Measurements from ENCODE around the gene INTU. TPM values are rescaled to one million over a fixed set of nuclear protein-coding genes. Genes with fewer than 3 reads are reported as not detected.

INTU gene
- total RNA-seq, 1 donor from 2014 or later, result 21.9 TPM

GRCh38 chr4:127634181-127634580 lies 1.4 kb downstream of the INTU start:
- TF ChIP-seq EZH2 (IDR thresholded peaks at IDR 0.05; ENCODE audit: insufficient read depth, low read length) (no peak), CTCF (IDR thresholded peaks at IDR 0.05; ENCODE audit: insufficient read depth, low read depth, low read length) (no peak)
- Mint-ChIP-seq H3K4me1 (ENCODE audit: low read depth, unreplicated experiment) (peaks cover 35% of the 10 kb centered on the region), H3K9me3 (ENCODE audit: unreplicated experiment) (no peaks in the 10 kb centered on the region), H3K4me3 (ENCODE audit: unreplicated experiment) (peak overlapping the region; percentile 99), H3K27me3 (ENCODE audit: low read depth, unreplicated experiment) (no peaks in the 10 kb centered on the region), H3K27ac (ENCODE audit: unreplicated experiment) (peak overlapping the region; percentile 100), H3K36me3 (ENCODE audit: low read depth, unreplicated experiment) (no peaks in the 10 kb centered on the region)
- H3K9me3 ChIP-seq (ENCODE audit: insufficient read depth, low read depth, low read length), result no peaks in the 10 kb centered on the region
- peaks cover 29% of the 10 kb centered on the region for H3K79me2 ChIP-seq (ENCODE audit: insufficient read depth, low read length)
- H3K4me1 ChIP-seq (ENCODE audit: insufficient read depth, low read length), result peaks cover 4% of the 10 kb centered on the region
- H3K4me3 ChIP-seq (ENCODE audit: insufficient read depth, low read depth, low read length), result peak overlapping the region; percentile 93
- no peaks in the 10 kb centered on the region for H3K27me3 ChIP-seq (ENCODE audit: insufficient read depth, low read length)
- no peak for FAIRE-seq
- H3K27ac ChIP-seq (ENCODE audit: low read depth, low read length), result peak overlapping the region; percentile 86
- no peaks in the 10 kb centered on the region for H3K36me3 ChIP-seq (ENCODE audit: insufficient read depth, low read length)
- H4K20me1 ChIP-seq (ENCODE audit: insufficient read depth, low read length), result no peaks in the 10 kb centered on the region
- H3K9ac ChIP-seq (ENCODE audit: low read length), result no peak overlapping the region
- H2AFZ ChIP-seq (ENCODE audit: low read depth, low read length), result no peak overlapping the region
- DNase-seq (ENCODE audit: low read depth), result peak; percentile 84
- H3K4me2 ChIP-seq (ENCODE audit: low read length), result peak overlapping the region; percentile 91

- no peak overlapping the region for H3K4me3 ChIP-seq (ENCODE audit: insufficient read depth, low read depth, low read length)
- H3K9me3 Mint-ChIP-seq (ENCODE audit: unreplicated experiment), result no peaks in the 10 kb centered on the region
- no peaks in the 10 kb centered on the region for H3K4me1 ChIP-seq (ENCODE audit: insufficient read depth, low read length)
- H3K4me2 ChIP-seq (ENCODE audit: low read length), result no peak overlapping the region
- TF ChIP-seq CTCF (IDR thresholded peaks at IDR 0.05; ENCODE audit: insufficient read depth, low read depth, low read length) (no peak), EZH2 (IDR thresholded peaks at IDR 0.05; ENCODE audit: insufficient read depth, low read length) (no peak)
- peaks cover 26% of the 10 kb centered on the region for H3K4me1 Mint-ChIP-seq (ENCODE audit: low read depth, unreplicated experiment)
- no peaks in the 10 kb centered on the region for H3K27me3 Mint-ChIP-seq (ENCODE audit: low read depth, unreplicated experiment)
- H3K27ac Mint-ChIP-seq (ENCODE audit: unreplicated experiment), result no peak overlapping the region
- peaks cover 14% of the 10 kb centered on the region for H3K36me3 Mint-ChIP-seq (ENCODE audit: low read depth, unreplicated experiment)
- no peak overlapping the region for H3K9ac ChIP-seq (ENCODE audit: low read length)
- DNase-seq (ENCODE audit: low read depth), result no peak
- peaks cover 7% of the 10 kb centered on the region for H3K36me3 ChIP-seq (ENCODE audit: insufficient read depth, low read length)
- no peak overlapping the region for H3K4me3 Mint-ChIP-seq (ENCODE audit: unreplicated experiment)
- FAIRE-seq, result no peak
- no peak overlapping the region for H2AFZ ChIP-seq (ENCODE audit: low read depth, low read length)
- peaks cover 6% of the 10 kb centered on the region for H4K20me1 ChIP-seq (ENCODE audit: insufficient read depth, low read length)
- H3K27ac ChIP-seq (ENCODE audit: low read depth, low read length), result no peak overlapping the region
- no peaks in the 10 kb centered on the region for H3K27me3 ChIP-seq (ENCODE audit: insufficient read depth, low read length)
- peaks cover 12% of the 10 kb centered on the region for H3K79me2 ChIP-seq (ENCODE audit: insufficient read depth, low read length)
- no peaks in the 10 kb centered on the region for H3K9me3 ChIP-seq (ENCODE audit: insufficient read depth, low read depth, low read length)
Measured at GRCh38 chr4:127641524-127641923, 8.8 kb downstream of the INTU start.

- Mint-ChIP-seq H3K4me1 (ENCODE audit: low read depth, unreplicated experiment) (peaks cover 22% of the 10 kb centered on the region), H3K4me3 (ENCODE audit: unreplicated experiment) (no peak overlapping the region), H3K36me3 (ENCODE audit: low read depth, unreplicated experiment) (peaks cover 20% of the 10 kb centered on the region), H3K9me3 (ENCODE audit: unreplicated experiment) (no peaks in the 10 kb centered on the region), H3K27ac (ENCODE audit: unreplicated experiment) (no peak overlapping the region), H3K27me3 (ENCODE audit: low read depth, unreplicated experiment) (no peaks in the 10 kb centered on the region)
- peaks cover 7% of the 10 kb centered on the region for H3K36me3 ChIP-seq (ENCODE audit: insufficient read depth, low read length)
- H2AFZ ChIP-seq (ENCODE audit: low read depth, low read length), result no peak overlapping the region
- no peak overlapping the region for H3K9ac ChIP-seq (ENCODE audit: low read length)
- DNase-seq (ENCODE audit: low read depth) (no peak), FAIRE-seq (no peak)
- TF ChIP-seq CTCF (IDR thresholded peaks at IDR 0.05; ENCODE audit: insufficient read depth, low read depth, low read length) (no peak), EZH2 (IDR thresholded peaks at IDR 0.05; ENCODE audit: insufficient read depth, low read length) (no peak)
- H3K4me1 ChIP-seq (ENCODE audit: insufficient read depth, low read length), result no peaks in the 10 kb centered on the region
- no peaks in the 10 kb centered on the region for H3K27me3 ChIP-seq (ENCODE audit: insufficient read depth, low read length)
- no peaks in the 10 kb centered on the region for H3K9me3 ChIP-seq (ENCODE audit: insufficient read depth, low read depth, low read length)
- H4K20me1 ChIP-seq (ENCODE audit: insufficient read depth, low read length), result peaks cover 6% of the 10 kb centered on the region
- H3K4me3 ChIP-seq (ENCODE audit: insufficient read depth, low read depth, low read length), result no peak overlapping the region
- no peak overlapping the region for H3K27ac ChIP-seq (ENCODE audit: low read depth, low read length)
- peaks cover 10% of the 10 kb centered on the region for H3K79me2 ChIP-seq (ENCODE audit: insufficient read depth, low read length)
- no peak overlapping the region for H3K4me2 ChIP-seq (ENCODE audit: low read length)
Measured at GRCh38 chr4:127642169-127642568, 9.4 kb downstream of the INTU start.

Data from astrocyte (in vitro differentiated cells and primary cell).